GM12873 (cell line): ENCODE results near the gene CCDC154.

ENCODE experiments used
- TF ChIP-seq, protein P1 (sequence below): IDR thresholded peaks from 2 replicates; pipeline ENCODE4 v1.5.1; 2012; ENCODE audit warnings: low read depth, mild to moderate bottlenecking, moderate library complexity, low read length, control low read depth; ENCODE audit not compliant: insufficient read depth; ENCODE audit errors: missing control alignments

CCDC154 gene

DNA sequence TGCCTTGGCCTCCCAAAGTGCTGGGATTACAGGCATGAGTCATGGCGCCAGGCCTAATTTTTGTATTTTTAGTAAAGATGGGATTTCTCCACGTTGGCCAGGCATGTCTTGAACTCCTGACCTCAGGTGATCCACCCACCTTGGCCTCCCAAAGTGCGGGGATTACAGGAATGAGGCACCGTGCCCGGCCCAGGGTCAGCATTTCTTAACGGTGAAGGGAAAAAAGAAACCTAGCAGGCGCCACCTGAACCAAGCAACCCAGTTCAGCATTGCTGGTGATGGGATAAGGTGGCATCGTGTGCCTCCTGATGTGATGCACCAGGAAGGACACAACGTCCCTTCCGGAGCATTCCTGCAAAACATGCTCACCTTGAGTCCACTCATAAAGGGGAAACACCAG, 32.7 kb upstream of the CCDC154 start:
- TF ChIP-seq, protein P1, sequence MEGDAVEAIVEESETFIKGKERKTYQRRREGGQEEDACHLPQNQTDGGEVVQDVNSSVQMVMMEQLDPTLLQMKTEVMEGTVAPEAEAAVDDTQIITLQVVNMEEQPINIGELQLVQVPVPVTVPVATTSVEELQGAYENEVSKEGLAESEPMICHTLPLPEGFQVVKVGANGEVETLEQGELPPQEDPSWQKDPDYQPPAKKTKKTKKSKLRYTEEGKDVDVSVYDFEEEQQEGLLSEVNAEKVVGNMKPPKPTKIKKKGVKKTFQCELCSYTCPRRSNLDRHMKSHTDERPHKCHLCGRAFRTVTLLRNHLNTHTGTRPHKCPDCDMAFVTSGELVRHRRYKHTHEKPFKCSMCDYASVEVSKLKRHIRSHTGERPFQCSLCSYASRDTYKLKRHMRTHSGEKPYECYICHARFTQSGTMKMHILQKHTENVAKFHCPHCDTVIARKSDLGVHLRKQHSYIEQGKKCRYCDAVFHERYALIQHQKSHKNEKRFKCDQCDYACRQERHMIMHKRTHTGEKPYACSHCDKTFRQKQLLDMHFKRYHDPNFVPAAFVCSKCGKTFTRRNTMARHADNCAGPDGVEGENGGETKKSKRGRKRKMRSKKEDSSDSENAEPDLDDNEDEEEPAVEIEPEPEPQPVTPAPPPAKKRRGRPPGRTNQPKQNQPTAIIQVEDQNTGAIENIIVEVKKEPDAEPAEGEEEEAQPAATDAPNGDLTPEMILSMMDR, result no peak

DNA sequence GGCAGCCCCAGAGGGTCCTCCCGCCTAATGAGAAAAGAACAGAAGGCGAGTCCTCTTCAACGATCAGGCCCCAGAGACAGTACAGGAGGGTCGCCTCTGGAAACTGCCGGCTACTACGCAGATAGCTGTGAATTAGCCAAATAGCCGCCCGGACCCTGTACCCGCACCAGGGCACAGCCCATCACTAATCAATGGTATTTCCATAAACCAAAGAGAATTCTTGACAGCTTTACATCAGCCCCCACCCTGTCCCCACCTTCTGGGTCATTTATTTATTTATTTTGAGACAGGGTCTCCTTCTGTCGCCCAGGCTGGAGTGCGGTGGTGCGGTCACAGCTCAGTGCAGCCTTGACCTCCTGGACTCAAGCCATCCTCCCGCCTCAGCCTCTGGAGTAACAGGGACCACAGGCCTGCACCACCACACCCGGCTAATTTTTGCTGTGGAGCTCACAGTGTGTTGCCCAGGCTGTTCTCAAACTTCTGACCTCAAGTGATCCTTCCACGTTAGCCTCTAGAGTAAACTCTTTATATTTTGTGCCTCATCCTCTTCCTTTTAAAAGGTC, 31.3 kb upstream of the CCDC154 start:
- TF ChIP-seq, protein P1, result no peak

DNA sequence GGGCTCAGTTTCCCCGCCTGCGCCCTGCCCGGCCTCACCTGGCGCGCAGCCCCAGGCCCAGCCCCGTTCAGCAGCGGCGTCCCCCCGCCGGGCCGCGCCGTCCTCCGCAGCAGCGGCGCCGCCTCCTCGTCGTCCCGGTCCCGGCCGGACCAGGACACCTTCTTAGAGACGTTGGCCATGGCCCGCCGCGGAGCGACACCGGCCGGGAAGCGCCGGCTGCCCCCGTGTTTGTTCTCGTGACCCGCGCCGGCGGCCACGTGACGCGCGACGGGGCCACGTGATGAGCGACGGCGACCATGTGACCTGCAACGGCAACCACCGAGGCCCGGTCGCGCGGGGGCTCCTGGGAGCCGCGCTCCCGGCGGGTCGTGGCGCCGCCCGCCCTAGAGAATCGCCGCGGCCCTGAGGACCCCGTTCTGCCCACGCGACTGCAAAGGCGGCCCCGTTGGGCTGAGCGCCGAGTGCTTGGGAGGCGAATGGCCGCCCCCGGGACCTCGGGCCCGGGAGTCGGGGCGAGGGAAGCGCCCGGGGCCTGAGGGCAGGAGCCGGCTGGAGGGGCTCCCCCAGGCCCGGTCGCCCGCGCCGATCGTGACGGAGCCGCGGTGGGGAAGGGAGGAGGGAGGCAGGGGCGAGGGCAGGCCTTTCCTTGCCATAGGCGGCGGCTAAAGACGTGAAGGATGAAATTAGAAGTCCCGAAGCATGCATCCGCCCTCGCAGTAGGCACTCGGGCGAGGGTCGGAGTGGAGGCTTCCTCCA, 30.6 kb upstream of the CCDC154 start, which contains the start of gene CLCN7:
Gene CLCN7 (minus strand): TSS at position 233 of the 756 bp plus-strand sequence. CDS start 54 bp downstream, at position 179.
- TF ChIP-seq, protein P1, result no peak

DNA sequence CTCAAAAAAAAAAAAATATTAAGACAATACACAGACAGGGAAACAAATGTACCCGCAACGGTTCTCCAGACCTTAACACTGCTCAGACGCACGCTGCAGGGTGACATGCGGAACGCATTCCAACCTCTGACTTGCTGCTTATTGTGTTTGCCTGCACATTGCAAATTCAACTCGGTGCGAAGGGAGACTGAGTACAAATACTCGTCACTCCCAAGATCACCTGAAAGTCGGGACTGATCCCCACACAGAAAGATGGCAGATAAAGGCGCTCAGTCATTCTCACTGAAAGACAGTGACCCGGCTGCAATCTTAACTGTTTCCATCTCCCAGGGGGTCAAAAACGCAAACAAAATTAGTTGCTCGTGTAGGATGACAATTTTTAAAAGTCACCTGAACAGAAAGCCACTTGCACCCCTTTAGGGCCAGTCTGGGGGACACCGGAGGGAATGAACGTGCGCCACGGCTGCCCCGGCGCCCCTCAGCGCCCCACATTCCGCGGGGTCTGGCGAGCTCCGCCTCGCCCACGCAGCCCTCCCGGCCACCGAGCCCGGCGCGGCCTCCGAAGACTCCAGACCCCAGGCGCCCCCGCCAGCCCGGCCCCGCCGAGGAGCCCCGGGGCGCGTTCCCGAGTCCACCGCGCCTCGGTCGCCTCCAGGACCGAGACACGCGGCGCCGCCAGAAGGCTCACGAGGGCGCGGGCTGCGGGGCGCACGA, 29.9 kb upstream of the CCDC154 start:
- TF ChIP-seq, protein P1, result no peak

DNA sequence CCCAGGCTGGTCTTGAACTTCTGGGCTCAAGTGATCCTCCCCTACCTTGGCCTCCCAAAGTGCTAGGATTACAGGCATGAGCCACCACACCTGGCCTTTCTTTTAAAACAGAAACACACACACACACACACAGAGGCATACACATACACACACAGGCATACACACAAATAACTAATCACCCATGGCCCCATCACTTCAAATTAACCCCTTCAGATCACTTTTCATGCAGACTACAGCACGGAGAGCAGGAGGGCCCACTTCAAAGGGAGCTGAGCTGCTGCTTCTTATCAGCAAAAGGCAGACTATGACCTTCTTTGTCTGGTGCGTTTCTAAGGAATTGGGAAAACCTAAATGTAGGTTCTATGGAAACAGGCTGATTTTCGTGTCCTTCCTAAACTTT, 28.6 kb upstream of the CCDC154 start:
- TF ChIP-seq, protein P1, result no peak

DNA sequence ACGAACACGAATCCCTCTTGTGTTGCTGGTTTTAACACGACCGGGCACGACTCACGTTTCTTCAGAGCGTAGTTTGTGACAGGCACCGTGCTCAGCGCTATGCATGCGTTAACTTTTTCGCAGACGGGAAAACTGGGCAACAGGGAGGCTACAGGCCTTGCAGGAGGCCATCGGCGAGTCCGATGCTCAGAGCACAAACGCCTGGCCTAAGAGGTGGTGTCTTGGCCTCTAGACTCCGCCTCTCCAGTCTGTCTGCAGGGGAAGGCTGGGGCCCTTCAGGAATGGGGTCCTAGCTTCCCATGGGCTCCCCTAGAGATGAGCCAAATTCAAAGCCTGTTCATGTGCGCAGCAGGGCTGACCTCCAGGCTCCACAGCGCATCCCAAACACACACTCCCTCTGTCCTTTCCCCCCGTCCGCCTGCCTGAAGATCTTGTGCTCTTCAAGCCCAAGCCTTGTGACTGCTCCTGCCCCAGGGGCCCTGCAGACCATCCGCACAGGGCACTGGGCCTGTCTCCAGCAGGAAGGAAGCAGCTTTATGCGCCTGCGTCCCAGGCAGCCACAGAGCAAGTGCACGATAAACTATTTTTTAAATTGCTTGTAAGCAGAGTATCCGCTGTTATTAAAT, 27.3 kb upstream of the CCDC154 start:
- TF ChIP-seq, protein P1, result no peak
